OCI-LY3 (cell line): ENCODE results near the gene ZNF850.

Experiments
- EZH2phosphoT487 ChIP-seq: fragments of 200-600 bp; shearing (Covaris generic); IDR thresholded peaks from 2 replicates; pipeline ENCODE4 v1.6.1; 2018; ENCODE audit warnings: antibody characterized with exemption, mixed run types, low read depth
- TF ChIP-seq, protein P1 (sequence below): fragments of 200-600, 300-600 bp; sonication (generic); IDR thresholded peaks from 2 replicates; pipeline ENCODE4 v1.5.1; 2014; ENCODE audit warnings: antibody characterized with exemption, low read length, low read depth

DNA sequence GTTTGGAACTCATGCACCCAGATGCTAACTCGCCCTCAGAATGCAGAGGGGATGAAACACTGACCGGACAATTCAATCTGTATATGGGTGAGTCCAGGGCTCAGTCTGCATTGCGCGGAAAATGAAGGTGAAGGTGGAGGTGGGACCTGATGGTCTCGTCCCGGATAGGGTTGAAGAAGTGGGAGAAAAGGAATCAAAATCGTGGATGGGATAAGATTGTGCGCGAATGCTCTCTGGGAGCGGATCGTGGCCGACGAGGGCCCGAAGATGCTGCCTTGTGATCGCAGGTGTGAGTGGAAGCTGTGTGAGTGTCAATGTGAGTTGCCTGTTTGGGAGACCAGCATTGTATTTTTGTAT, 594 bp upstream of the ZNF850 start:
- TF ChIP-seq, protein P1, sequence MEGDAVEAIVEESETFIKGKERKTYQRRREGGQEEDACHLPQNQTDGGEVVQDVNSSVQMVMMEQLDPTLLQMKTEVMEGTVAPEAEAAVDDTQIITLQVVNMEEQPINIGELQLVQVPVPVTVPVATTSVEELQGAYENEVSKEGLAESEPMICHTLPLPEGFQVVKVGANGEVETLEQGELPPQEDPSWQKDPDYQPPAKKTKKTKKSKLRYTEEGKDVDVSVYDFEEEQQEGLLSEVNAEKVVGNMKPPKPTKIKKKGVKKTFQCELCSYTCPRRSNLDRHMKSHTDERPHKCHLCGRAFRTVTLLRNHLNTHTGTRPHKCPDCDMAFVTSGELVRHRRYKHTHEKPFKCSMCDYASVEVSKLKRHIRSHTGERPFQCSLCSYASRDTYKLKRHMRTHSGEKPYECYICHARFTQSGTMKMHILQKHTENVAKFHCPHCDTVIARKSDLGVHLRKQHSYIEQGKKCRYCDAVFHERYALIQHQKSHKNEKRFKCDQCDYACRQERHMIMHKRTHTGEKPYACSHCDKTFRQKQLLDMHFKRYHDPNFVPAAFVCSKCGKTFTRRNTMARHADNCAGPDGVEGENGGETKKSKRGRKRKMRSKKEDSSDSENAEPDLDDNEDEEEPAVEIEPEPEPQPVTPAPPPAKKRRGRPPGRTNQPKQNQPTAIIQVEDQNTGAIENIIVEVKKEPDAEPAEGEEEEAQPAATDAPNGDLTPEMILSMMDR: no peak
- TF ChIP-seq EZH2phosphoT487: no peak
